Measurements from ENCODE around the gene ZBED4.
A peak's percentile ranks its signal among the peaks of the same experiment; 100 is the strongest.

ZBED4 gene

DNA sequence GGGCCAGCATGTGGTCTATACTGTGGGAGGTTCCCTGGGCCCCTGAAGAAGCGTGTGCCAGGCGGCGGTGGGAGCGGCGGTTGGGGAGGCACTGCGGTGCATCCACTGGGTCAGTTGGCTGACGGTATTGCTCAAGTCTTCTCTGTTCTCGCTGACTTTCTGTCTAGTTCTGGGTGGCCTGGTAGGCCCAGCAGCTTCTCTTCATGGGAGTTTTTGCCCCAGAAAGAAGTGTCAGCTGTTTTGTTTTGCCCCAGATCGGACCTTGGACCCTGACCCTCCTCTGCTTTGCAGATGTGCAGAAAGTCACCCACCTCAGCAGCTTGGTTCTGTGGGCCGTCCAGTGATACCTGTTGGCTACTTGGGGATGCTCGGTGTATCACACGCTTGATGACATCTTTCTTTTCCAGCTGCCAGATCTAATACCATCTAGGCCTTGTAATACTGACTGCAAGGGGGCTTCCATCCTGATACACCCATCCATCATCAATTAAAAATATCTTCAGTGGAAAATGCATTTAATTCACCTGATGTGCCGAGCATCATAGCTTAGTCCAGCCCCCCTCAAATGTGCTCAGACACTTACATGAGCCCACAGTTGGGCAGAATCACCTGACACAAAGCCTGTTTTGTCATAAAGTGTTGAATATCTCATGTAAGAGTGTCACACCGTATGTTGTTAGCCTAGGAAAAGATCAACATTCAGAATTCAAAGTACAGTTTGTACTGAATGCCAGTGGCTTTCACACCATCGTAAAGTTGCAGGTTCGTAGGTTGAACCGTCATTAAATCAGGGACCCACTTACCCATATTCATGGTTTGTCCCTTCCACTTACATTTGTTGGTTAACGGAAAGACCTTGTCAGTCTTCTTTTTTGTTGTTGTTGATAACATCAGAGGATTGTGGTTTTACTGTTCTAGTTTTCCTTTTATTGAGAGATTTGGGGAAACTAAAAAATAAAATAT is 13.9 kb downstream of the ZBED4 start:
- TF ChIP-seq, protein P1, sequence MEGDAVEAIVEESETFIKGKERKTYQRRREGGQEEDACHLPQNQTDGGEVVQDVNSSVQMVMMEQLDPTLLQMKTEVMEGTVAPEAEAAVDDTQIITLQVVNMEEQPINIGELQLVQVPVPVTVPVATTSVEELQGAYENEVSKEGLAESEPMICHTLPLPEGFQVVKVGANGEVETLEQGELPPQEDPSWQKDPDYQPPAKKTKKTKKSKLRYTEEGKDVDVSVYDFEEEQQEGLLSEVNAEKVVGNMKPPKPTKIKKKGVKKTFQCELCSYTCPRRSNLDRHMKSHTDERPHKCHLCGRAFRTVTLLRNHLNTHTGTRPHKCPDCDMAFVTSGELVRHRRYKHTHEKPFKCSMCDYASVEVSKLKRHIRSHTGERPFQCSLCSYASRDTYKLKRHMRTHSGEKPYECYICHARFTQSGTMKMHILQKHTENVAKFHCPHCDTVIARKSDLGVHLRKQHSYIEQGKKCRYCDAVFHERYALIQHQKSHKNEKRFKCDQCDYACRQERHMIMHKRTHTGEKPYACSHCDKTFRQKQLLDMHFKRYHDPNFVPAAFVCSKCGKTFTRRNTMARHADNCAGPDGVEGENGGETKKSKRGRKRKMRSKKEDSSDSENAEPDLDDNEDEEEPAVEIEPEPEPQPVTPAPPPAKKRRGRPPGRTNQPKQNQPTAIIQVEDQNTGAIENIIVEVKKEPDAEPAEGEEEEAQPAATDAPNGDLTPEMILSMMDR (conservative IDR thresholded peaks at IDR 0.05; ENCODE audit: low read depth), result no peak
- CTCF ChIA-PET, result no interaction called here
- no peak for DNase-seq (ENCODE audit: low spot score)
- POLR2A ChIA-PET (ENCODE audit: low non-redundant PET), result no interaction called here
- no peak overlapping the region for H3K27ac ChIP-seq

DNA sequence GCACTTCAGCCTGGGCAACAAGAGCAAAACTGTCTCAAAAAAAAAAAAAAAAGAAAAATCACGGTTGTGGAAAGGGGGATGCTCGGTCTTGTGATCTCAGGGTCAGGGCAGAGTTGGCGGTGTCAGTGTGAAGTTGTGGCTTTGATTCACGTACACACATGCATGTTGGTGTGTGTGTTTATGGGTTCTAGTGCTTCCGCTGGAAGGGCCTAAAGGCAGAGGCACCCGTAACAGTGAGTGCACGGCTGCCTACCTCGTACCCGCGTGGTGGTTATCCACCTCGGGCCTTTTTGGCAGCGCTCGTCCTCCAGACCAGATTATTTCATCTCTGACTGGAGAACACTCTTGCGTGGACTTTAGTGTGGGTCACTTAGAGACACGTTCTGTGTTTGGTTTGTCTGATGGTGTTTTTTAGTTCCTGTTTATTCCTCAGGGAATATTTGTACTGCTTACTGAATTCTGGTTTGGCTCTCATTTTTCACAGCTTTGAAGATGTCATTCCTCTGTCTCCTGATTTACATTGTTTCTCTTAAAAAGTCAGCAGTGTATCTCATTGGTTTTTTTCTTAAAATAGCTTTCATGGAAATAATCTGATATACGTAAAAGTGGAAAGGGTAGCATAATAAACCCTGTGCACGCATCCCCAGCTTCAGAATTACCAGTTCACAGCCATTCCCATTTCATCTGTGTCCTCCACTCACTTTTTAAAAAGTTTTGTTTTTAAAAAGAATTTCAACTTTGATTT is 15.6 kb downstream of the ZBED4 start:
- TF ChIP-seq, protein P1 (conservative IDR thresholded peaks at IDR 0.05; ENCODE audit: low read depth), result no peak
- DNase-seq (ENCODE audit: low spot score), result no peak
- ChIA-PET CTCF (no interaction called here), POLR2A (ENCODE audit: low non-redundant PET) (no interaction called here)
- no peak overlapping the region for H3K27ac ChIP-seq

DNA sequence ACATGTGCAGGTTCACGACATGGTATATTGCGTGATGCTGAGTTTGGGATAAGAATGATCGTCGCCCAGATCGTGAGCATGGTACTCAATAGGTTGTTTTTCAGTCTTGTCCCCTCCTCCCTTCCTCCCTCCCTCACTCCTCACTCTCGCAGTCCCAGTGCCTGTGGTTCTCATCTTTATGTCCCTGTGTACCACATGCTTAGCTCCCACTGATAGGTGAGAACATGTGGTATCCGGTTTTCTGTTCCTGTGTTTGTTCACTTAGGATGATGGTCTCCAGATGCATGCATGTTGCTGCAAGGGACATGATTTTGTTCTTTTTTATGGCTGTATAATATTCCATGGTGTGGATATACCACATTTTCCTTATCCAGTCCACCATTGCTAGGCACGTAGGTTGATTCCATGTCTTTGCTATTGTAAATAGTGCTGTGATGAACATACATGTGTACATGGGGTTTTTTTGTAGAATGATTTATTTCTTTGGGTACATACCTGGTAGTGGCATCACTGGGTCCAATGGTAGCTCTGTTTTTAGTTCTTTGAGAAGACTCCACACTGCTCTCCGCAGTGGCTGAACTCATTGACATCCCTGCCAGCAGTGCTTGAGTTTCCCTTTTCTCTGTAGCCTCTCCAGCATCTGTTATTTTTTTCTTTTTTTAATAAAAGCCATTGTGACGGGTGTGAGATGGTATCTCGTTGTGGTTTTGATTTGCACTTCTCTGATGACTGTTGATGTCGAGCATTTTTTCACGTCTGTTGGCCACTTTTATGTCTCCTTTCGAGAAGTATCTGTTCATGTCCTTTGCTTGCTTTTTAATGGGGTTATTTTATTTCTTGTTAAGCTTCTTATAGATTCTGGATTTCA is 16.4 kb downstream of the ZBED4 start:
- ChIA-PET CTCF (no interaction called here), POLR2A (ENCODE audit: low non-redundant PET) (no interaction called here)
- TF ChIP-seq, protein P1 (conservative IDR thresholded peaks at IDR 0.05; ENCODE audit: low read depth), result no peak
- DNase-seq (ENCODE audit: low spot score), result no peak
- no peak overlapping the region for H3K27ac ChIP-seq

DNA sequence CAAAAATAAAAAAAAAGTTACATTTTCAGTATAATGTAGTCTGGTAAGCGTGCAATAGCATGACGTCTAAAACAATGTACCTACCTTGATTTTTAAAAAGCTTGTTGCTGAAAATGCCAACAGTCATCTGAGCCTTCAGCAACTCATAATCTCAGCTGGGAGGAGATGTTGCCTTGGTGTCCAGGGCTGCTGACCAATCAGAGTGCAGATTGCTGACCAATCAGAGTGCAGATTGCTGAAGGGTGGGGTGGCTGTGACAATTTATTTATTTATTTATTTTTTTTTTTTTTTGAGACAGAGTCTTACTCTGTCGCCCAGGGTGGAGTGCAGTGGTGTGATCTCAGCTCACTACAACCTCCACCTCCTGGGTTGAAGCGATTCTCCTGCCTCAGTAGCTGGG is 17.8 kb downstream of the ZBED4 start:
- CTCF ChIA-PET, result no interaction called here
- peak; percentile 13 for DNase-seq (ENCODE audit: low spot score)
- POLR2A ChIA-PET (ENCODE audit: low non-redundant PET), result no interaction called here
- TF ChIP-seq, protein P1 (conservative IDR thresholded peaks at IDR 0.05; ENCODE audit: low read depth), result no peak
- no peak overlapping the region for H3K27ac ChIP-seq

DNA sequence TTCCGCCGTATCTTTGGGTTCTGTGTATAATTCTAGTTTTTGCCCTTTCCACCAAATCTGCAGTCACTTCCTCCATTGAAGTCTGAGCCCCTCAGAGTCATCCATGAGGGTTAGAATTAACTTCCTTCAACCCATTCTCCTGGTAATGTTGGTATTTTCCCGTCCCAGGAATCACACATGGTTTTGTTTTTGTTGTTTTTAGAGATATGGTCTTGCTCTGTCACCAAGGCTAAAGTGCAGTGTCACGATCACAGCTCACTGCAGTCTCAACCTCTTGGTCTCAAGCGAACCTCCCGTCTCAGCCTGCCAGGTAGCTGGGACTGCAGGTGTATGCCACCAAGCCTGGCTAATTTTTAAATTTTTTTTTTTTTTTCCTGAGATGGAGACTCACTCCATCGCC is 18.7 kb downstream of the ZBED4 start:
- CTCF ChIA-PET, result no interaction called here
- DNase-seq (ENCODE audit: low spot score), result no peak
- no peak overlapping the region for H3K27ac ChIP-seq
- POLR2A ChIA-PET (ENCODE audit: low non-redundant PET), result no interaction called here
- TF ChIP-seq, protein P1 (conservative IDR thresholded peaks at IDR 0.05; ENCODE audit: low read depth), result no peak

Data from RWPE1 (cell line).